ENCODE measurements around the gene OLFM4. TPM values are rescaled to one million over a fixed set of nuclear protein-coding genes. Genes with fewer than 3 reads are reported as not detected.

Gene OLFM4
- polyA plus RNA-seq, 1 donor (not counting 4 experiments of a cell fraction or from before 2014, with no cell fraction given), result not detected

DNA sequence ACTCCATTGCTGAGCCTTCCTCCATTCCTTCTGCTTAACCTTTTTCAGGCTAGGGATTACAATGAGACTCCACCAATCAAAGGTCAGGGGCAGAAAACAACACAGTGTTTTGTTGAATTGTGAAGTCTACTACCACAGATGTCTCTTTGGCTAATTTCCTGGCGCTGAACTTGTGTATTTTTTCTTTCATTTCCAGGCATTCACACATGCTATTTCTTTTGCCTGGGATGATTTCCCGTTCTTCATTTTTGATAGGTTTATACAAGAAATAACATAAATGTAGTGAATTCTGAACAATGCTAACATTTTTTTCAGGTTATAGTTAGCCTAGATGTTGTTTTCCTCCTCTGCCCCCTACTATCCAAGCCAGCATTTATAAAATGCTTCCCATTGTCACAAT lies 64.3 kb downstream of the OLFM4 start:
- Histone ChIP-seq H4K20me1 (ENCODE audit: control insufficient read depth, extremely low read depth, insufficient read depth, low read length) (no peaks in the 10 kb centered on the region), H3K36me3 (ENCODE audit: control insufficient read depth in 2 of 2, extremely low read depth in 1 of 2, insufficient read depth in 2 of 2, low read length in 2 of 2) (no peaks in the 10 kb centered on the region), H3K4me3 (ENCODE audit: control insufficient read depth in 2 of 3, extremely low read depth in 1 of 3, insufficient read depth in 2 of 3, low read depth in 1 of 3, low read length in 3 of 3) (no peak overlapping the region), H3K9ac (ENCODE audit: control insufficient read depth, extremely low read depth, insufficient read depth, low read length) (no peak overlapping the region), H3K27ac (ENCODE audit: control insufficient read depth, insufficient read depth, low read length) (no peak overlapping the region), H3K27me3 (ENCODE audit: control insufficient read depth, extremely low read depth, insufficient read depth, low read length) (no peaks in the 10 kb centered on the region), H2AFZ (ENCODE audit: control insufficient read depth, low read length) (no peak overlapping the region), H3K9me3 (ENCODE audit: control insufficient read depth, low read depth, low read length) (no peaks in the 10 kb centered on the region), H3K79me2 (ENCODE audit: control insufficient read depth, insufficient read depth, low read length) (no peaks in the 10 kb centered on the region), H3K4me1 (ENCODE audit: control insufficient read depth, extremely low read depth, insufficient read depth, low read length) (no peaks in the 10 kb centered on the region), H3K4me2 (ENCODE audit: control insufficient read depth, extremely low read depth, insufficient read depth, low read depth, low read length) (no peak overlapping the region), H3K9me1 (ENCODE audit: control insufficient read depth, extremely low read depth, insufficient read depth, low read length) (no peaks in the 10 kb centered on the region)
- FAIRE-seq, result no peak
- TF ChIP-seq EZH2 (IDR thresholded peaks at IDR 0.05; ENCODE audit: low read length), result no peak
- dilution Hi-C loops (cut with MboI; ENCODE audit: extremely low pct_ligation_motif_present, low sequenced_read_pairs), result no loop called here
- DNase-seq (ENCODE audit: low read depth, low spot score), result no peak

DNA sequence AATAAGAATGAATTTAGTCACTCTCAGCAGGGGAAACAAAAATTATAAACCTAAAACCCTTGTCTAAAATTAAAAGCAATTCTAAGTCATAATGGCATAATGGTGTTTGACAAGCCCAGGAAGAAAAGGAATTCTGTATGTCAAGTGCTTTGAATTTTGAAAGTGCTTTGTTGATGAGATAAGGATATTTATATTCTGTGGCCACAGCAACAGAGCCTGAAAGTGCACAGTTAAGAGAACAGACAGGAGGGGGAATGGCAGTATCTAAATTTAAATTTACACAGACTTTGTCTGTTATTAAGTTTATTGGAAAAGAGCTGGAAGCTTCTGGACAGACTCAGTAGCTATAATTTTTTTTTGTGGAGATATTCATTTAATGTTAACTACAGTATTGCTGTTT lies 69.8 kb downstream of the OLFM4 start:
- dilution Hi-C loops (cut with MboI; ENCODE audit: extremely low pct_ligation_motif_present, low sequenced_read_pairs), result no loop called here
- H3K9me1 ChIP-seq (ENCODE audit: control insufficient read depth, extremely low read depth, insufficient read depth, low read length), result no peaks in the 10 kb centered on the region
- no peak overlapping the region for H3K4me2 ChIP-seq (ENCODE audit: control insufficient read depth, extremely low read depth, insufficient read depth, low read depth, low read length)
- H4K20me1 ChIP-seq (ENCODE audit: control insufficient read depth, extremely low read depth, insufficient read depth, low read length), result no peaks in the 10 kb centered on the region
- no peak overlapping the region for H2AFZ ChIP-seq (ENCODE audit: control insufficient read depth, low read length)
- no peak overlapping the region for H3K4me3 ChIP-seq (ENCODE audit: control insufficient read depth in 2 of 3, extremely low read depth in 1 of 3, insufficient read depth in 2 of 3, low read depth in 1 of 3, low read length in 3 of 3)
- H3K9me3 ChIP-seq (ENCODE audit: control insufficient read depth, low read depth, low read length), result no peaks in the 10 kb centered on the region
- no peaks in the 10 kb centered on the region for H3K36me3 ChIP-seq (ENCODE audit: control insufficient read depth in 2 of 2, extremely low read depth in 1 of 2, insufficient read depth in 2 of 2, low read length in 2 of 2)
- no peak overlapping the region for H3K9ac ChIP-seq (ENCODE audit: control insufficient read depth, extremely low read depth, insufficient read depth, low read length)
- no peaks in the 10 kb centered on the region for H3K4me1 ChIP-seq (ENCODE audit: control insufficient read depth, extremely low read depth, insufficient read depth, low read length)
- FAIRE-seq (no peak), DNase-seq (ENCODE audit: low read depth, low spot score) (no peak)
- H3K27ac ChIP-seq (ENCODE audit: control insufficient read depth, insufficient read depth, low read length), result no peak overlapping the region
- no peaks in the 10 kb centered on the region for H3K27me3 ChIP-seq (ENCODE audit: control insufficient read depth, extremely low read depth, insufficient read depth, low read length)
- no peaks in the 10 kb centered on the region for H3K79me2 ChIP-seq (ENCODE audit: control insufficient read depth, insufficient read depth, low read length)
- TF ChIP-seq, protein P1, sequence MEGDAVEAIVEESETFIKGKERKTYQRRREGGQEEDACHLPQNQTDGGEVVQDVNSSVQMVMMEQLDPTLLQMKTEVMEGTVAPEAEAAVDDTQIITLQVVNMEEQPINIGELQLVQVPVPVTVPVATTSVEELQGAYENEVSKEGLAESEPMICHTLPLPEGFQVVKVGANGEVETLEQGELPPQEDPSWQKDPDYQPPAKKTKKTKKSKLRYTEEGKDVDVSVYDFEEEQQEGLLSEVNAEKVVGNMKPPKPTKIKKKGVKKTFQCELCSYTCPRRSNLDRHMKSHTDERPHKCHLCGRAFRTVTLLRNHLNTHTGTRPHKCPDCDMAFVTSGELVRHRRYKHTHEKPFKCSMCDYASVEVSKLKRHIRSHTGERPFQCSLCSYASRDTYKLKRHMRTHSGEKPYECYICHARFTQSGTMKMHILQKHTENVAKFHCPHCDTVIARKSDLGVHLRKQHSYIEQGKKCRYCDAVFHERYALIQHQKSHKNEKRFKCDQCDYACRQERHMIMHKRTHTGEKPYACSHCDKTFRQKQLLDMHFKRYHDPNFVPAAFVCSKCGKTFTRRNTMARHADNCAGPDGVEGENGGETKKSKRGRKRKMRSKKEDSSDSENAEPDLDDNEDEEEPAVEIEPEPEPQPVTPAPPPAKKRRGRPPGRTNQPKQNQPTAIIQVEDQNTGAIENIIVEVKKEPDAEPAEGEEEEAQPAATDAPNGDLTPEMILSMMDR (optimal IDR thresholded peaks at IDR 0.05 in 1 of 3, IDR thresholded peaks at IDR 0.05 in 1 of 3, conservative IDR thresholded peaks at IDR 0.05 in 1 of 3; ENCODE audit: extremely low read depth in 1 of 3, insufficient read depth in 2 of 3, low read length in 3 of 3), result no peak
- no peak for TF ChIP-seq EZH2 (IDR thresholded peaks at IDR 0.05; ENCODE audit: low read length)

DNA sequence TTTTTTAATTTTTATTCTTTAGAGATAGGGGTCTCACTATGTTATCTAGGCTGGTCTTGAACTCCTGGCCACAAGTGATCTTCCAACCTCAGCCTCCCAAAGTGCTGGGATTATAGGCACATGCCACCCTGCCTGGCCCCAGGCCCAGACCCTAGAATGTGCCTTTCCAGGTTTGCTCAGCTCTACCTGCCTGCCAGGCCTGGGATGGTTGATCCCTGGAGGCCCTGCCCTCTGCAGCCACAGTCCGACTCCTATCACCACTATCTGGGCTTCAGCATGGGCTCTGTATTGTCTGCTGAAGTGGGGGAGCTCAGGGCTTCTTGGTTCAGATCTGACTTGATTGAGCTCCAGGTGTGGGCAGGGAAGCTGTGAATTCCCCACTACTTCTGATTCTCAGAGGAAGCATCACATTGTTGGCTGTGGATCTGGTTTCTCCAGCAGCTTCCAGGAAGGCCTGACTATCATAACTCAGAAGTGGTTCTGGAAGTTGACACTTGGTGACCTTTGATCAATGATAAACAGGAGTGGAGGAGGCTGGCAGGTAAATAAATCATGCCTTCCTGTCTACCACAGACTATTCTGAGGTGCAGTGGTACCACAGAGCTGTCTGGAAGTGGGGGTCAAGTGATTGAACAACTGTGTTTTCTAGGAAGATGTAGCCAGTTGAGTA lies 71.9 kb downstream of the OLFM4 start:
- no peak overlapping the region for H3K27ac ChIP-seq (ENCODE audit: control insufficient read depth, insufficient read depth, low read length)
- no peaks in the 10 kb centered on the region for H3K4me1 ChIP-seq (ENCODE audit: control insufficient read depth, extremely low read depth, insufficient read depth, low read length)
- no peak for FAIRE-seq
- no peaks in the 10 kb centered on the region for H4K20me1 ChIP-seq (ENCODE audit: control insufficient read depth, extremely low read depth, insufficient read depth, low read length)
- no peak overlapping the region for H3K9ac ChIP-seq (ENCODE audit: control insufficient read depth, extremely low read depth, insufficient read depth, low read length)
- H3K9me3 ChIP-seq (ENCODE audit: control insufficient read depth, low read depth, low read length), result no peaks in the 10 kb centered on the region
- no peak overlapping the region for H2AFZ ChIP-seq (ENCODE audit: control insufficient read depth, low read length)
- no peak for TF ChIP-seq EZH2 (IDR thresholded peaks at IDR 0.05; ENCODE audit: low read length)
- TF ChIP-seq, protein P1 (optimal IDR thresholded peaks at IDR 0.05 in 1 of 3, IDR thresholded peaks at IDR 0.05 in 1 of 3, conservative IDR thresholded peaks at IDR 0.05 in 1 of 3; ENCODE audit: extremely low read depth in 1 of 3, insufficient read depth in 2 of 3, low read length in 3 of 3), result no peak
- DNase-seq (ENCODE audit: low read depth, low spot score), result no peak
- no peaks in the 10 kb centered on the region for H3K36me3 ChIP-seq (ENCODE audit: control insufficient read depth in 2 of 2, extremely low read depth in 1 of 2, insufficient read depth in 2 of 2, low read length in 2 of 2)
- H3K79me2 ChIP-seq (ENCODE audit: control insufficient read depth, insufficient read depth, low read length), result no peaks in the 10 kb centered on the region
- no peaks in the 10 kb centered on the region for H3K9me1 ChIP-seq (ENCODE audit: control insufficient read depth, extremely low read depth, insufficient read depth, low read length)
- H3K27me3 ChIP-seq (ENCODE audit: control insufficient read depth, extremely low read depth, insufficient read depth, low read length), result no peaks in the 10 kb centered on the region
- H3K4me2 ChIP-seq (ENCODE audit: control insufficient read depth, extremely low read depth, insufficient read depth, low read depth, low read length), result no peak overlapping the region
- H3K4me3 ChIP-seq (ENCODE audit: control insufficient read depth in 2 of 3, extremely low read depth in 1 of 3, insufficient read depth in 2 of 3, low read depth in 1 of 3, low read length in 3 of 3), result no peak overlapping the region
- dilution Hi-C loops (cut with MboI; ENCODE audit: extremely low pct_ligation_motif_present, low sequenced_read_pairs), result no loop called here
